Mesenchymal stem cell (in vitro differentiated cells and primary cell): ENCODE measurements around the gene ZNF407.

Source experiments
- DNase-seq: peaks from one replicate; pipeline ENCODE4 v3.0.0-alpha.2; 2013
- H2AFZ ChIP-seq: one replicate; pipeline ENCODE4 v1.6.1; 2013; ENCODE audit warnings: low read depth, mild to moderate bottlenecking, control low read depth, inconsistent platforms, low read length, moderate library complexity
- H2AK5ac ChIP-seq: 2 replicates; pipeline ENCODE4 v1.6.1; 2013; ENCODE audit warnings: low read length, moderate library complexity, mild to moderate bottlenecking, inconsistent platforms; ENCODE audit not compliant: severe bottlenecking
- H2BK120ac ChIP-seq: one replicate; pipeline ENCODE4 v1.6.1; 2013; ENCODE audit warnings: low read depth, mild to moderate bottlenecking, inconsistent platforms, low read length, moderate library complexity
- H2BK12ac ChIP-seq, 2 experiments: one replicate each; pipeline ENCODE4 v1.6.1; 2013; ENCODE audit warnings: inconsistent platforms in 2 of 2, low read length in 2 of 2, mild to moderate bottlenecking in 2 of 2, moderate library complexity in 2 of 2, control low read depth in 1 of 2
- H2BK15ac ChIP-seq: one replicate; pipeline ENCODE4 v1.6.1; 2013; ENCODE audit warnings: mild to moderate bottlenecking, low read depth, inconsistent platforms; ENCODE audit not compliant: poor library complexity, severe bottlenecking
- H2BK5ac ChIP-seq: 2 replicates; pipeline ENCODE4 v1.6.1; 2013; ENCODE audit warnings: low read depth, mild to moderate bottlenecking, low read length, control low read depth, inconsistent platforms; ENCODE audit not compliant: poor library complexity, severe bottlenecking
- H3K14ac ChIP-seq, 2 experiments: one replicate each; pipeline ENCODE4 v1.6.1; 2013; ENCODE audit warnings: inconsistent platforms in 2 of 2, low read length in 2 of 2, control low read depth in 1 of 2, mild to moderate bottlenecking in 1 of 2, moderate library complexity in 1 of 2
- H3K18ac ChIP-seq, 2 experiments: one replicate each; pipeline ENCODE4 v1.6.1; 2013; ENCODE audit warnings: inconsistent platforms in 2 of 2, low read length in 2 of 2, control low read depth in 1 of 2, low read depth in 1 of 2, mild to moderate bottlenecking in 1 of 2
- H3K23ac ChIP-seq, 2 experiments: one replicate each; pipeline ENCODE4 v1.6.1; 2013; ENCODE audit warnings: inconsistent platforms in 2 of 2, low read length in 2 of 2, mild to moderate bottlenecking in 2 of 2, moderate library complexity in 2 of 2, control low read depth in 1 of 2
- H3K27ac ChIP-seq: 2 replicates; pipeline ENCODE4 v1.5.1; 2013; ENCODE audit warnings: mild to moderate bottlenecking, moderate library complexity, low read length, control low read depth, inconsistent platforms; ENCODE audit not compliant: poor library complexity, severe bottlenecking
- H3K27me3 ChIP-seq, 2 experiments: 2 replicates each; pipeline versions ENCODE4 v1.6.1 to v1.7.0; 2013; ENCODE audit warnings: low read length in 2 of 2, mild to moderate bottlenecking in 2 of 2, moderate library complexity in 2 of 2, control low read depth in 1 of 2, inconsistent platforms in 1 of 2; ENCODE audit not compliant: control insufficient read depth in 1 of 2, insufficient read depth in 1 of 2
- H3K36me3 ChIP-seq, 2 experiments: 2 replicates each; pipeline versions ENCODE4 v1.6.1 to v1.7.0; 2013; ENCODE audit warnings: low read length in 2 of 2, control low read depth in 1 of 2, inconsistent platforms in 1 of 2, low read depth in 1 of 2, mild to moderate bottlenecking in 1 of 2; ENCODE audit not compliant: insufficient read depth in 2 of 2, control insufficient read depth in 1 of 2
- H3K4ac ChIP-seq, 2 experiments: one replicate each; pipeline ENCODE4 v1.6.1; 2013; ENCODE audit warnings: inconsistent platforms in 2 of 2, low read length in 2 of 2, mild to moderate bottlenecking in 2 of 2, moderate library complexity in 2 of 2, control low read depth in 1 of 2, low read depth in 1 of 2
- H3K4me1 ChIP-seq: 2 replicates; pipeline ENCODE4 v1.6.1; 2013; ENCODE audit warnings: low read depth, low read length, control low read depth; ENCODE audit not compliant: control insufficient read depth, insufficient read depth
- H3K4me2 ChIP-seq: 2 replicates; pipeline ENCODE4 v1.6.1; 2013; ENCODE audit warnings: low read length, mild to moderate bottlenecking, inconsistent platforms; ENCODE audit not compliant: poor library complexity, severe bottlenecking
- H3K4me3 ChIP-seq, 2 experiments: 2 replicates each; pipeline versions ENCODE4 v1.5.1 to v1.7.0; 2013; ENCODE audit warnings: low read length in 2 of 2, mild to moderate bottlenecking in 2 of 2, control low read depth in 1 of 2, low read depth in 1 of 2; ENCODE audit not compliant: insufficient read depth in 1 of 2
- H3K79me1 ChIP-seq: replicated peaks from 2 replicates; pipeline ENCODE4 v1.6.1; 2013; ENCODE audit warnings: mild to moderate bottlenecking, control low read depth, low read length, inconsistent platforms; ENCODE audit not compliant: poor library complexity, severe bottlenecking
- H3K9ac ChIP-seq: 2 replicates; pipeline ENCODE4 v1.7.0; 2013; ENCODE audit warnings: mild to moderate bottlenecking, low read length, moderate library complexity
- H3K9me3 ChIP-seq: 2 replicates; pipeline ENCODE4 v1.7.0; 2013; ENCODE audit warnings: mild to moderate bottlenecking, low read length; ENCODE audit not compliant: control insufficient read depth
- H4K8ac ChIP-seq: one replicate; pipeline ENCODE4 v1.6.1; 2013; ENCODE audit warnings: inconsistent platforms, mild to moderate bottlenecking, low read length, moderate library complexity
- H4K91ac ChIP-seq: one replicate; pipeline ENCODE4 v1.6.1; 2013; ENCODE audit warnings: mild to moderate bottlenecking, low read length, inconsistent platforms
- WGBS: methylation state at CpG from one replicate; pipeline ENCODE4 v1.1.7; 2013; ENCODE audit warnings: mixed read lengths; 5-methylcytosine and 5-hydroxymethylcytosine counted together

The ZNF407 gene

GRCh38 chr18:74840492-74841167 is 243.0 kb downstream of the ZNF407 start:
- Histone ChIP-seq H3K9me3 (no peaks in the 10 kb centered on the region), H3K23ac (no peak overlapping the region), H3K79me1 (peaks cover 2% of the 10 kb centered on the region), H3K4ac (peak overlapping the region; percentile 17 to 41), H2BK5ac (no peak overlapping the region), H3K27ac (no peak overlapping the region), H3K27me3 (no peaks in the 10 kb centered on the region), H3K4me3 (no peak overlapping the region), H2BK120ac (no peak overlapping the region), H2AK5ac (no peak overlapping the region), H4K91ac (no peak overlapping the region), H2BK15ac (no peak overlapping the region), H2BK12ac (no peak overlapping the region), H3K18ac (peak overlapping the region in 1 of 2 experiments; percentile 2), H3K4me2 (no peak overlapping the region), H3K9ac (no peak overlapping the region), H4K8ac (no peak overlapping the region), H3K36me3 (peaks cover 0 to 4% of the 10 kb centered on the region in 2 experiments), H3K14ac (no peak overlapping the region), H3K4me1 (peaks cover 12% of the 10 kb centered on the region), H2AFZ (no peak overlapping the region)
- WGBS: 63% methylated on average over 7 of the region's 7 CpGs
- peak; percentile 53 for DNase-seq

- Histone ChIP-seq H4K8ac (no peak overlapping the region), H3K4me3 (no peak overlapping the region), H2AFZ (no peak overlapping the region), H3K4me2 (no peak overlapping the region), H2BK15ac (no peak overlapping the region), H3K23ac (no peak overlapping the region), H2BK5ac (no peak overlapping the region), H4K91ac (no peak overlapping the region), H2BK120ac (no peak overlapping the region), H3K27ac (no peak overlapping the region), H2BK12ac (no peak overlapping the region), H3K4ac (no peak overlapping the region), H3K4me1 (peaks cover 10% of the 10 kb centered on the region), H3K27me3 (no peaks in the 10 kb centered on the region), H3K36me3 (peaks cover 0 to 4% of the 10 kb centered on the region in 2 experiments), H2AK5ac (no peak overlapping the region), H3K79me1 (peaks cover 2% of the 10 kb centered on the region), H3K9ac (no peak overlapping the region), H3K18ac (no peak overlapping the region), H3K14ac (no peak overlapping the region), H3K9me3 (no peaks in the 10 kb centered on the region)
- DNase-seq: no peak
- 82% methylated on average over 2 of the region's 6 CpGs for WGBS
These were observed 243.6 kb downstream of the ZNF407 start for GRCh38 chr18:74841248-74841647.

GRCh38 chr18:74849301-74849700 is 251.6 kb downstream of the ZNF407 start:
- H3K9me3 ChIP-seq: no peaks in the 10 kb centered on the region
- H3K9ac ChIP-seq: no peak overlapping the region
- H3K23ac ChIP-seq: peak overlapping the region in 1 of 2 experiments; percentile 68
- no peaks in the 10 kb centered on the region for H3K4me1 ChIP-seq
- no peaks in the 10 kb centered on the region for H3K27me3 ChIP-seq
- no peak overlapping the region for H4K91ac ChIP-seq
- H3K4me3 ChIP-seq: no peak overlapping the region
- H2BK12ac ChIP-seq: no peak overlapping the region
- H3K79me1 ChIP-seq: peaks cover 3% of the 10 kb centered on the region
- H3K18ac ChIP-seq: peak overlapping the region in 1 of 2 experiments; percentile 21
- no peak overlapping the region for H3K27ac ChIP-seq
- H3K14ac ChIP-seq: no peak overlapping the region
- H3K4me2 ChIP-seq: no peak overlapping the region
- H3K36me3 ChIP-seq: no peaks in the 10 kb centered on the region
- H4K8ac ChIP-seq: no peak overlapping the region
- WGBS: over 99% methylated on average over 9 of the region's 11 CpGs
- DNase-seq: no peak
- H2AK5ac ChIP-seq: no peak overlapping the region
- H2BK5ac ChIP-seq: no peak overlapping the region
- no peak overlapping the region for H2BK120ac ChIP-seq
- no peak overlapping the region for H2AFZ ChIP-seq
- no peak overlapping the region for H2BK15ac ChIP-seq
- no peak overlapping the region for H3K4ac ChIP-seq

- Histone ChIP-seq H3K4me3 (no peak overlapping the region), H3K4ac (no peak overlapping the region), H3K79me1 (peaks cover 2% of the 10 kb centered on the region), H4K91ac (no peak overlapping the region), H3K27ac (no peak overlapping the region), H3K9me3 (no peaks in the 10 kb centered on the region), H4K8ac (no peak overlapping the region), H2AFZ (no peak overlapping the region), H3K27me3 (no peaks in the 10 kb centered on the region), H3K4me2 (no peak overlapping the region), H2AK5ac (no peak overlapping the region), H2BK15ac (no peak overlapping the region), H2BK5ac (no peak overlapping the region), H3K14ac (no peak overlapping the region), H3K36me3 (no peaks in the 10 kb centered on the region), H3K18ac (no peak overlapping the region), H3K9ac (no peak overlapping the region), H3K23ac (no peak overlapping the region), H2BK120ac (no peak overlapping the region), H2BK12ac (no peak overlapping the region), H3K4me1 (no peaks in the 10 kb centered on the region)
- DNase-seq: no peak
These were observed 258.8 kb downstream of the ZNF407 start for GRCh38 chr18:74856434-74856833.
